Measurements from ENCODE around the gene CDH20. TPM values are rescaled to one million over a fixed set of nuclear protein-coding genes. Genes with fewer than 3 reads are reported as not detected.

Gene CDH20
- polyA plus RNA-seq, 1 donor (not counting 4 experiments of a cell fraction or from before 2014, with no cell fraction given): not detected

DNA sequence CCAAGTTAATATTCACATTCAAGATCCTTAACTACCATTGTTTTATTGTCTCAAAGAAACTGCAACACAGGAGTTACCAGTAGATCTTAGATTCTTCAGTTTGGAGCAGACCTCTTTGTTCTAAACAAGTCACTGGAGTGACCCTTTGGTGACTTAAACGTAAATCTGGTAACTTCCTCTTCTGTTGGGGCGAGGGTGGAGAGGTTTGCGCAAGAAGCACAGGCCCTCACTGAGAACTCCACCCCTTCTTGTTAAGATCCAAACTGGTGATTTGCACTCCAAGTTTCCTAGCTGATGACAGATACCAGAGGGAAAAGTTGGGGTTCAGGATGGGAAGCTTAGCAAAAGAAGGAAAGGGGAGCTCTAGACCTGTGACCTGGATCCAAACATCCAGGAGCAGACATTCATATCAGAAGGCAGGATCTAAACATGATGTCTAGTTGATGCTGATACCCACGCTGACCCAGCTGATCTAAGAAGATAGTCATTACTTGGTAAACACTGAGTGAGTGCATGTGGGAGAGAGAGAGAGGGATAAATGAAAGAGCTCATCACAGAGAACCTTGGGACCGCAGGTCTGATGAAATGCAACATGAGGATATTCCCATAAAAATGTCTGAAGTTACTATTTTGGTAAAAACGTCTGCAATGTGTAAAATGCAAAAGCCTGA is 256.0 kb downstream of the CDH20 start:
- Histone ChIP-seq H3K4me2 (ENCODE audit: control insufficient read depth, extremely low read depth, insufficient read depth, low read depth, low read length) (no peak overlapping the region), H3K4me3 (ENCODE audit: control insufficient read depth in 2 of 3, extremely low read depth in 1 of 3, insufficient read depth in 2 of 3, low read depth in 1 of 3, low read length in 3 of 3) (no peak overlapping the region), H3K9me3 (ENCODE audit: control insufficient read depth, low read depth, low read length) (no peaks in the 10 kb centered on the region), H3K27me3 (ENCODE audit: control insufficient read depth, extremely low read depth, insufficient read depth, low read length) (no peaks in the 10 kb centered on the region), H3K79me2 (ENCODE audit: control insufficient read depth, insufficient read depth, low read length) (no peaks in the 10 kb centered on the region), H3K9ac (ENCODE audit: control insufficient read depth, extremely low read depth, insufficient read depth, low read length) (no peak overlapping the region), H4K20me1 (ENCODE audit: control insufficient read depth, extremely low read depth, insufficient read depth, low read length) (no peaks in the 10 kb centered on the region), H3K27ac (ENCODE audit: control insufficient read depth, insufficient read depth, low read length) (no peak overlapping the region), H3K4me1 (ENCODE audit: control insufficient read depth, extremely low read depth, insufficient read depth, low read length) (no peaks in the 10 kb centered on the region), H2AFZ (ENCODE audit: control insufficient read depth, low read length) (no peak overlapping the region), H3K36me3 (ENCODE audit: control insufficient read depth in 2 of 2, extremely low read depth in 1 of 2, insufficient read depth in 2 of 2, low read length in 2 of 2) (peaks cover 0 to 5% of the 10 kb centered on the region in 2 experiments), H3K9me1 (ENCODE audit: control insufficient read depth, extremely low read depth, insufficient read depth, low read length) (peaks cover 2% of the 10 kb centered on the region)
- no peak for DNase-seq (ENCODE audit: low read depth, low spot score)
- no peak for FAIRE-seq
- dilution Hi-C loops (cut with MboI; ENCODE audit: extremely low pct_ligation_motif_present, low sequenced_read_pairs): no loop called here
- no peak for TF ChIP-seq EZH2 (IDR thresholded peaks at IDR 0.05; ENCODE audit: low read length)
- TF ChIP-seq, protein P1, sequence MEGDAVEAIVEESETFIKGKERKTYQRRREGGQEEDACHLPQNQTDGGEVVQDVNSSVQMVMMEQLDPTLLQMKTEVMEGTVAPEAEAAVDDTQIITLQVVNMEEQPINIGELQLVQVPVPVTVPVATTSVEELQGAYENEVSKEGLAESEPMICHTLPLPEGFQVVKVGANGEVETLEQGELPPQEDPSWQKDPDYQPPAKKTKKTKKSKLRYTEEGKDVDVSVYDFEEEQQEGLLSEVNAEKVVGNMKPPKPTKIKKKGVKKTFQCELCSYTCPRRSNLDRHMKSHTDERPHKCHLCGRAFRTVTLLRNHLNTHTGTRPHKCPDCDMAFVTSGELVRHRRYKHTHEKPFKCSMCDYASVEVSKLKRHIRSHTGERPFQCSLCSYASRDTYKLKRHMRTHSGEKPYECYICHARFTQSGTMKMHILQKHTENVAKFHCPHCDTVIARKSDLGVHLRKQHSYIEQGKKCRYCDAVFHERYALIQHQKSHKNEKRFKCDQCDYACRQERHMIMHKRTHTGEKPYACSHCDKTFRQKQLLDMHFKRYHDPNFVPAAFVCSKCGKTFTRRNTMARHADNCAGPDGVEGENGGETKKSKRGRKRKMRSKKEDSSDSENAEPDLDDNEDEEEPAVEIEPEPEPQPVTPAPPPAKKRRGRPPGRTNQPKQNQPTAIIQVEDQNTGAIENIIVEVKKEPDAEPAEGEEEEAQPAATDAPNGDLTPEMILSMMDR (optimal IDR thresholded peaks at IDR 0.05 in 1 of 3, IDR thresholded peaks at IDR 0.05 in 1 of 3, conservative IDR thresholded peaks at IDR 0.05 in 1 of 3; ENCODE audit: extremely low read depth in 1 of 3, insufficient read depth in 2 of 3, low read length in 3 of 3): no peak

GRCh38 chr18:61589724-61590065 is 256.5 kb downstream of the CDH20 start:
- Histone ChIP-seq H3K36me3 (ENCODE audit: control insufficient read depth in 2 of 2, extremely low read depth in 1 of 2, insufficient read depth in 2 of 2, low read length in 2 of 2) (peaks cover 0 to 5% of the 10 kb centered on the region in 2 experiments), H3K79me2 (ENCODE audit: control insufficient read depth, insufficient read depth, low read length) (no peaks in the 10 kb centered on the region), H3K9me3 (ENCODE audit: control insufficient read depth, low read depth, low read length) (no peaks in the 10 kb centered on the region), H3K9ac (ENCODE audit: control insufficient read depth, extremely low read depth, insufficient read depth, low read length) (no peak overlapping the region), H3K4me2 (ENCODE audit: control insufficient read depth, extremely low read depth, insufficient read depth, low read depth, low read length) (no peak overlapping the region), H4K20me1 (ENCODE audit: control insufficient read depth, extremely low read depth, insufficient read depth, low read length) (no peaks in the 10 kb centered on the region), H3K4me3 (ENCODE audit: control insufficient read depth in 2 of 3, extremely low read depth in 1 of 3, insufficient read depth in 2 of 3, low read depth in 1 of 3, low read length in 3 of 3) (no peak overlapping the region), H3K27me3 (ENCODE audit: control insufficient read depth, extremely low read depth, insufficient read depth, low read length) (no peaks in the 10 kb centered on the region), H3K4me1 (ENCODE audit: control insufficient read depth, extremely low read depth, insufficient read depth, low read length) (no peaks in the 10 kb centered on the region), H2AFZ (ENCODE audit: control insufficient read depth, low read length) (no peak overlapping the region), H3K9me1 (ENCODE audit: control insufficient read depth, extremely low read depth, insufficient read depth, low read length) (peaks cover 2% of the 10 kb centered on the region), H3K27ac (ENCODE audit: control insufficient read depth, insufficient read depth, low read length) (no peak overlapping the region)
- no peak for DNase-seq (ENCODE audit: low read depth, low spot score)
- TF ChIP-seq, protein P1 (optimal IDR thresholded peaks at IDR 0.05 in 1 of 3, IDR thresholded peaks at IDR 0.05 in 1 of 3, conservative IDR thresholded peaks at IDR 0.05 in 1 of 3; ENCODE audit: extremely low read depth in 1 of 3, insufficient read depth in 2 of 3, low read length in 3 of 3): no peak
- no peak for TF ChIP-seq EZH2 (IDR thresholded peaks at IDR 0.05; ENCODE audit: low read length)
- dilution Hi-C loops (cut with MboI; ENCODE audit: extremely low pct_ligation_motif_present, low sequenced_read_pairs): no loop called here
- no peak for FAIRE-seq
